HG03469 (cell line): ENCODE measurements around the gene S100Z.
"Not testable (repeated sequence)": the region's sequence is repeated elsewhere in the genome, so short reads cannot be mapped to it uniquely, and the experiment has no call there.

ENCODE experiments used
- ATAC-seq: cut with Tn5 transposase; IDR thresholded peaks from one replicate; pipeline ENCODE4 v1.9.1; 2021; ENCODE audit warnings: mild to moderate bottlenecking, moderate library complexity, moderate number of reproducible peaks; ENCODE audit not compliant: unreplicated experiment

Gene S100Z

GRCh38 chr5:76945238-76945637 is 95.4 kb downstream of the S100Z start:
- ATAC-seq: not testable (repeated sequence)

GRCh38 chr5:76946090-76946489 is 96.3 kb downstream of the S100Z start:
- no peak for ATAC-seq

- no peak for ATAC-seq
Observed at GRCh38 chr5:76947082-76947503, 97.3 kb downstream of the S100Z start.

- no peak for ATAC-seq
Observed at GRCh38 chr5:76952795-76953536, 103.2 kb downstream of the S100Z start, which contains the start of gene CRHBP. Gene CRHBP, plus strand, starts transcription at chr5:76953045. Its CDS starts 90 bp downstream, at chr5:76953135.

- ATAC-seq: no peak
Observed at GRCh38 chr5:76953551-76954382, 104.0 kb downstream of the S100Z start.

- no peak for ATAC-seq
Observed at GRCh38 chr5:76954383-76954763, 104.6 kb downstream of the S100Z start.

- ATAC-seq: no peak
Observed at GRCh38 chr5:76956033-76956432, 106.2 kb downstream of the S100Z start.

- ATAC-seq: no peak
Observed at GRCh38 chr5:76958991-76959767, 109.4 kb downstream of the S100Z start.

- no peak for ATAC-seq
Observed at GRCh38 chr5:76960004-76960625, 110.3 kb downstream of the S100Z start.

GRCh38 chr5:76964060-76964459 is 114.2 kb downstream of the S100Z start:
- ATAC-seq: no peak
